H1 (cell line): ENCODE measurements around the gene MICALL1. TPM values are rescaled to one million over a fixed set of nuclear protein-coding genes. Genes with fewer than 3 reads are reported as not detected.

Source experiments
- CTCF ChIA-PET: fragments of 300-600 bp; sonication (Branson Sonifier 250); formaldehyde crosslinking; loops from one replicate; lab custom pipeline; 2021; ENCODE audit not compliant: partially characterized antibody; lab: Charles Lee
- POLR2A ChIA-PET: fragments of 300-600 bp; sonication (Branson Sonifier 250); formaldehyde crosslinking; loops from one replicate; lab custom pipeline; 2021; ENCODE audit warnings: inconsistent platforms; ENCODE audit not compliant: partially characterized antibody; lab: Charles Lee
- DNase-seq, 2 experiments: peaks; one replicate each; pipeline versions ENCODE4 v3.0.0 to v3.0.0-alpha.2; 2010 to 2022; ENCODE audit warnings: low spot score in 2 of 2, low read depth in 1 of 2, mixed read lengths in 1 of 2
- FAIRE-seq: peaks from 2 replicates; lab custom pipeline; 2011; peaks lifted over from hg19 to GRCh38; lab: Jason Lieb, UNC
- H2AFZ ChIP-seq: 2 replicates; pipeline ENCODE4 v1.8.1; 2012; ENCODE audit warnings: low read length, inconsistent platforms
- H2AK5ac ChIP-seq: 2 replicates; pipeline ENCODE4 v1.6.1; 2013; ENCODE audit warnings: low read depth, low read length
- H2BK120ac ChIP-seq: replicated peaks from 2 replicates; pipeline ENCODE3; 2013; ENCODE audit warnings: low read depth, low read length, inconsistent platforms
- H2BK12ac ChIP-seq: 2 replicates; pipeline ENCODE4 v1.6.1; 2013; ENCODE audit warnings: low read depth, low read length
- H2BK15ac ChIP-seq: 2 replicates; pipeline ENCODE4 v1.6.1; 2013; ENCODE audit warnings: low read length
- H2BK20ac ChIP-seq: 2 replicates; pipeline ENCODE4 v1.6.1; 2013; ENCODE audit warnings: low read length
- H2BK5ac ChIP-seq: 2 replicates; pipeline ENCODE4 v1.6.1; 2013; ENCODE audit warnings: low read depth, low read length
- H3K14ac ChIP-seq: 2 replicates; pipeline ENCODE4 v1.6.1; 2013; ENCODE audit warnings: inconsistent platforms; ENCODE audit not compliant: insufficient read length
- H3K18ac ChIP-seq: 2 replicates; pipeline ENCODE4 v1.6.1; 2013; ENCODE audit warnings: low read length; ENCODE audit errors: extremely low read depth
- H3K23ac ChIP-seq: 2 replicates; pipeline ENCODE4 v1.6.1; 2013; ENCODE audit warnings: inconsistent platforms; ENCODE audit not compliant: insufficient read length
- H3K23me2 ChIP-seq: 2 replicates; pipeline ENCODE4 v1.6.1; 2013; ENCODE audit warnings: low read depth, low read length
- H3K27ac ChIP-seq: 2 replicates; pipeline ENCODE4 v1.6.1; 2011; ENCODE audit warnings: low read depth, low read length, inconsistent platforms
- H3K27me3 ChIP-seq, 4 experiments: replicated peaks in 1 of 4; 1 replicate in 1 of 4; 2 replicates in 3 of 4; pipeline versions ENCODE4 v1.6.1 to v1.8.1; 2011 to 2013; ENCODE audit warnings: low read length in 3 of 4, mild to moderate bottlenecking in 3 of 4, inconsistent platforms in 2 of 4, mixed read lengths in 2 of 4, moderate library complexity in 1 of 4; ENCODE audit not compliant: control insufficient read depth in 3 of 4, insufficient read depth in 3 of 4; ENCODE audit errors: extremely low read depth in 1 of 4
- H3K36me3 ChIP-seq, 4 experiments: 2 replicates each; pipeline versions ENCODE4 v1.6.1 to v1.8.1; 2011 to 2013; ENCODE audit warnings: mild to moderate bottlenecking in 4 of 4, low read length in 3 of 4, moderate library complexity in 2 of 4, control low read depth in 1 of 4, inconsistent platforms in 1 of 4; ENCODE audit not compliant: insufficient read depth in 4 of 4, control insufficient read depth in 2 of 4
- H3K4ac ChIP-seq: replicated peaks from 2 replicates; pipeline ENCODE3; 2013; ENCODE audit warnings: low read length, low read depth, mixed read lengths, inconsistent platforms; ENCODE audit not compliant: insufficient read length
- H3K4me1 ChIP-seq, 4 experiments: replicated peaks in 1 of 4; 1 replicate in 1 of 4; 2 replicates in 3 of 4; pipeline versions ENCODE4 v1.6.1 to v1.8.1; 2011 to 2013; ENCODE audit warnings: low read length in 3 of 4, inconsistent platforms in 2 of 4, mixed read lengths in 1 of 4; ENCODE audit not compliant: insufficient read depth in 4 of 4, control insufficient read depth in 3 of 4
- H3K4me2 ChIP-seq, 2 experiments: 2 replicates each; pipeline versions ENCODE4 v1.6.1 to v1.8.1; 2011 to 2013; ENCODE audit warnings: low read depth in 2 of 2, low read length in 2 of 2, control low read depth in 1 of 2, inconsistent platforms in 1 of 2, mild to moderate bottlenecking in 1 of 2; ENCODE audit not compliant: insufficient read depth in 1 of 2
- H3K4me3 ChIP-seq, 4 experiments: fragments of 200-600, 300-600 bp in 1 of 4; sonication (generic), shearing (Covaris generic), sonication (Bioruptor Twin) in 1 of 4; 2 replicates each; pipeline versions ENCODE4 v1.5.1 to v1.8.1; 2011 to 2016; ENCODE audit warnings: low read length in 4 of 4, low read depth in 3 of 4, control low read depth in 2 of 4, inconsistent platforms in 2 of 4, mild to moderate bottlenecking in 2 of 4, mixed read lengths in 1 of 4, moderate library complexity in 1 of 4; ENCODE audit not compliant: insufficient read depth in 2 of 4; ENCODE audit errors: extremely low read depth in 1 of 4
- H3K56ac ChIP-seq: replicated peaks from 2 replicates; pipeline ENCODE3; 2013; ENCODE audit warnings: low read depth, mild to moderate bottlenecking, mixed read lengths, low read length, inconsistent platforms; ENCODE audit not compliant: insufficient read length
- H3K79me1 ChIP-seq: 2 replicates; pipeline ENCODE4 v1.6.1; 2013; ENCODE audit warnings: low read depth, low read length, control low read depth
- H3K79me2 ChIP-seq, 2 experiments: 2 replicates each; pipeline versions ENCODE4 v1.6.1 to v1.8.1; 2012 to 2013; ENCODE audit warnings: low read length in 2 of 2, mild to moderate bottlenecking in 2 of 2, inconsistent platforms in 1 of 2; ENCODE audit not compliant: insufficient read depth in 2 of 2, control insufficient read depth in 1 of 2
- H3K9ac ChIP-seq, 4 experiments: replicated peaks in 1 of 4; 1 replicate in 1 of 4; 2 replicates in 3 of 4; pipeline versions ENCODE4 v1.6.1 to v1.8.1; 2011 to 2013; ENCODE audit warnings: low read depth in 3 of 4, low read length in 3 of 4, control low read depth in 2 of 4, mild to moderate bottlenecking in 2 of 4, moderate library complexity in 2 of 4, inconsistent platforms in 1 of 4; ENCODE audit errors: extremely low read depth in 1 of 4
- H3K9me3 ChIP-seq, 2 experiments: 2 replicates each; pipeline versions ENCODE4 v1.6.1 to v1.8.1; 2012 to 2013; ENCODE audit warnings: mild to moderate bottlenecking in 2 of 2, moderate library complexity in 2 of 2, control low read depth in 1 of 2, inconsistent platforms in 1 of 2, low read depth in 1 of 2, low read length in 1 of 2, mixed read lengths in 1 of 2; ENCODE audit not compliant: insufficient read depth in 2 of 2
- H4K20me1 ChIP-seq, 2 experiments: replicated peaks in 1 of 2; 2 replicates each; pipeline versions ENCODE3 to v1.8.1; 2011 to 2013; ENCODE audit warnings: inconsistent platforms in 2 of 2, low read length in 2 of 2, mild to moderate bottlenecking in 1 of 2; ENCODE audit not compliant: insufficient read depth in 2 of 2, control insufficient read depth in 1 of 2
- H4K5ac ChIP-seq: 2 replicates; pipeline ENCODE4 v1.6.1; 2013; ENCODE audit warnings: low read length, low read depth, mixed read lengths, inconsistent platforms; ENCODE audit not compliant: insufficient read length
- H4K8ac ChIP-seq: 2 replicates; pipeline ENCODE4 v1.8.0; 2013; ENCODE audit warnings: mild to moderate bottlenecking, moderate library complexity, low read length, inconsistent platforms; ENCODE audit not compliant: insufficient read depth; ENCODE audit errors: extremely low read depth
- H4K91ac ChIP-seq: replicated peaks from 2 replicates; pipeline ENCODE3; 2013; ENCODE audit warnings: low read length, mixed read lengths, inconsistent platforms; ENCODE audit not compliant: insufficient read length
- ASH2L ChIP-seq: fragments of 200-600, 300-600 bp; sonication (generic); IDR thresholded peaks from one replicate; pipeline ENCODE4 v1.7.1; 2017; ENCODE audit warnings: low read length
- SIX5 ChIP-seq: IDR thresholded peaks from 2 replicates; pipeline ENCODE4 v1.6.1; 2011; ENCODE audit warnings: mild to moderate bottlenecking, low read depth, low read length
- TCF12 ChIP-seq: IDR thresholded peaks from 2 replicates; pipeline ENCODE4 v1.6.1; 2011; ENCODE audit warnings: low read depth, mild to moderate bottlenecking, low read length
- TEAD4 ChIP-seq: IDR thresholded peaks from 2 replicates; pipeline ENCODE4 v1.6.1; 2012; ENCODE audit warnings: low read depth, low read length, inconsistent platforms, mixed read lengths
- WGBS, 2 experiments: shearing (Covaris generic) in 1 of 2; methylation state at CpG; one replicate each; pipeline versions ENCODE4 v1.1.6 to v1.1.7; 2013 to 2015; ENCODE audit warnings: low lambda C conversion rate in 2 of 2, mixed read lengths in 2 of 2, inconsistent platforms in 1 of 2, low coverage in 1 of 2, missing lambda C conversion rate in 1 of 2; ENCODE audit not compliant: insufficient replicate concordance in 2 of 2, insufficient coverage in 1 of 2, insufficient read length in 1 of 2; ENCODE audit errors: extremely low coverage in 1 of 2, missing lambda C conversion rate in 1 of 2; 5-methylcytosine and 5-hydroxymethylcytosine counted together
- polyA plus RNA-seq, 7 experiments: library from polyadenylated mRNA; depleted of rRNA in 3 of 7; stranded (reverse) in 5 of 7; unstranded in 2 of 7; fragments of >200 nt in 5 of 7; fragments of 200-250 nt in 2 of 7; gene quantifications; 1 replicate in 5 of 7; 2 replicates in 1 of 7; 4 replicates in 1 of 7; pipeline versions ENCODE4 v1.2.1 to v1.2.3, GENCODE V29; 2011 to 2013; ENCODE audit warnings: missing spikeins in 2 of 7, mixed read lengths in 2 of 7
- total RNA-seq: library from RNA; stranded (reverse); fragmentation: NEBNext Ultra II Directional; extraction: Animal tissue kit (Norgen Biotek cat#: 25700); gene quantifications from 2 replicates; pipeline ENCODE4 v1.2.1, GENCODE V29; 2021

The MICALL1 gene
- total and polyA plus RNA-seq, 2 of the 8 experiments (the other 6 are each of a cell fraction or from before 2014, with no cell fraction given): 17.7 to 32.1 TPM

- Histone ChIP-seq H2BK12ac (no peak overlapping the region), H4K5ac (no peak overlapping the region), H3K18ac (no peak overlapping the region), H3K27ac (no peak overlapping the region; the same call in 1 of the 2 replicates), H3K56ac (no peak overlapping the region), H3K23me2 (peaks cover 6% of the 10 kb centered on the region; the same call in 1 of the 2 replicates), H3K4me1 (peaks cover 0 to 26% (median 15%) of the 10 kb centered on the region in 4 experiments; a peak in 6 of 7 replicates), H3K9me3 (no peaks in the 10 kb centered on the region), H3K9ac (no peak overlapping the region), H3K4me3 (no peak overlapping the region), H3K79me1 (peaks cover 9% of the 10 kb centered on the region), H3K23ac (no peak overlapping the region), H2AK5ac (no peak overlapping the region), H4K91ac (no peak overlapping the region), H3K4me2 (no peak overlapping the region), H4K8ac (no peak overlapping the region)
- DNase-seq: no peak
- POLR2A ChIA-PET: interaction anchor here (1.0 to 8.7 kb wide), 6 partner anchors 7 to 103 kb away, joined by 3 to 150 read pairs (median 8); partner anchors contain the start of genes ANKRD54, GCAT and MICALL1
- no peak for FAIRE-seq
- TF ChIP-seq TEAD4 (no peak), TCF12 (no peak), ASH2L (no peak), SIX5 (no peak)
- TF ChIP-seq, all 59 proteins: peak for 0
- no peak overlapping the region for H2BK15ac ChIP-seq
- H3K79me2 ChIP-seq: peaks cover 0 to 12% of the 10 kb centered on the region in 2 experiments; a peak in 1 of 4 replicates
- 80% methylated on average over 8 of the region's 8 CpGs; no CpG with 5 or more reads in 1 of the 2 experiments for WGBS, 2 experiments
- no peak overlapping the region for H2AFZ ChIP-seq
- no peaks in the 10 kb centered on the region for H3K27me3 ChIP-seq
- H4K20me1 ChIP-seq: peaks cover 0 to 6% of the 10 kb centered on the region in 2 experiments
- H2BK120ac ChIP-seq: no peak overlapping the region
- H2BK5ac ChIP-seq: no peak overlapping the region
- no peak overlapping the region for H3K14ac ChIP-seq
- CTCF ChIA-PET: interaction anchor here (0.6 to 4.2 kb wide), 7 partner anchors 10 to 94 kb away, joined by 3 to 27 read pairs (median 3); no protein-coding TSS in a partner anchor
- no peak overlapping the region for H3K4ac ChIP-seq
- peaks cover 0 to 11% (median 1%) of the 10 kb centered on the region in 4 experiments; a peak in 2 of 8 replicates for H3K36me3 ChIP-seq
- H2BK20ac ChIP-seq: no peak overlapping the region
Observed at GRCh38 chr22:37911697-37912096, 5.6 kb downstream of the MICALL1 start.
